Activated CD4-positive, alpha-beta T cell treated with anti-CD3 and anti-CD28 coated beads, Interleukin-2, amount 50 U/mL, for 24 hours (primary cell): Measurements from ENCODE around the gene EMX1.

Source experiments
- DNase-seq, 2 donors: peaks; one replicate each; pipeline ENCODE4 v3.0.0-alpha.2; 2020; ENCODE audit warnings: low read depth in 1 of 2, low spot score in 1 of 2

EMX1 gene

DNA sequence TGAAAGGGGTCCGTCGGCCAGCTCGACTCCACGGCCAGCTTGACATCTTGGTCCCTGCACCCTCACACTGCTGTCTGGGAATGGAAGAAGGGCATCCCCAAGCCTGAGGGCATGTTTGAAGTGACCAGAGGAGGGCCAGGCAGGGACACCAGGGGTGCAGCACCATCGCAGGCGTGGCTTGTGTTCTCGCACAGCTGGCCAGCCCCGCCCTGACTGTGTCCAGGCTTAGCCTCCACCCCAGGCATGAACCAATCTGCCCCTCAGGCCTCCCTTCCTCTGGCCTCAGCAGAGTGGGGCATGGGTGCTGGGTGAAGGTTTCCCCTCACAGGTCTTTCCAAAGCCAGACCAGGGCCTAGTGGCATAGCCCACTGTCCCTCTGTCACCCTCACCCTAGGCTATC lies 25.0 kb downstream of the EMX1 start:
- no peak for DNase-seq

- no peak for DNase-seq
These were observed 25.6 kb downstream of the EMX1 start for GRCh38 chr2:72942881-72943418.

DNA sequence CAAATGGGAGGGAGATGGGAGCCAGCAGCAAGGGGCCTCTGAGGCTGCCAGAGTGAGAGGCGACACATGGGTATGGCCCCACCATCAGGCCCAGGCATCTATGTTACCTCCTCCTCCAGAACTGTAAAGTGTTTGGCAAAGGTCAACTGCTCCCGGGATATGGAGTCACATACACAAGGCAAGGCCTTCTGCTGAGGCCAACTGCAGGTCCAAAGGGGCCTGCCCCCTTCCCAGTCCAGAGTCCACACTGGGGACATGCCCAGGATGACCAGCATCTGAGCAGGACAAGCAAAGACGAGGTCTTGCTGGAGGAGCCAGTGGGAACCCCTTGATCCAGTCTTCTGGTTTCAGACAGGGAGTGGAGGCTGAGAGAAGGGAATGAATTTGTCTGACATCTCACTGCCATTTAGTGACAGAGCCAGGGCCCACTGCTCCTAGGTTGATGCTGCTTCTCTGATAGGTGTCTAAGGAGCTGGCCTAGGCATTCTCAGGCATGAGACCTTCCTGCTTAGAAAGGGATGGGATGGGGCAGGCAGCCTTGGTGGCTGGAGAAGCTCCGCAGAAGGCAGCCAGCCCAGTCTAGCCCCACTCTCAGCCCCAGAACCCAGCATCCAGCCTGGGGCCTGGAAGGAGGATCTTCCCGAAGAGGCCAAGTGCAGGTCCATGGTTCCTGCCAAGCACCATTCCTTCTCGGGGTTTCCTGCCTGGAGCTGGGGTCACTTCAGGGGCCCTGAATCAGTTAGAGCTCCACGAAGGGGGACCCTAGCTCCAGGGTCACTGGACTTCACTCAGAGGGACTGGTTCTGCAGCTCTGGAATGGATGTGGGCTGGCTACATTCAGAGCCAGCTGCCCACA lies 26.4 kb downstream of the EMX1 start:
- no peak for DNase-seq

GRCh38 chr2:72944804-72945449 lies 27.6 kb downstream of the EMX1 start:
- no peak for DNase-seq

GRCh38 chr2:72945450-72946019 lies 28.2 kb downstream of the EMX1 start:
- no peak for DNase-seq

DNA sequence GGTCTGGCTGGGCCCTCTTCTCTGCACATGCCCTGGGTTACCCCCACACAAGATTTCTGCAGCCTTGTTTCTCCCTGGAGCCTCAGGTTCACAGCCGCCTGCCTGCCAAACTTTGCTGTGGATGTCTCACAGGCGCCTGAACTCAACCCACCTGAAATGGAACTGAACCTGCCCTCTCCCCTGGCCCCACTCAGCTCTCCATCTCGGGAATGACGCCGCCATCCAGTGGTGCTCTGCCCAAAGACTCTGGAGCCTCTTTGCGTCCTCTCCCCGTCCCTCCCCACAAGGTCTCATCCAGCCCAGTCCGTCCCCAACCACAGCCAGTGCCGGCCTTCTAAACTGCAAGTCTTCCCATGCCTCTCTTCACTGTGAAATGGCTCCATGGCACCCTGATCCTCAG lies 29.1 kb downstream of the EMX1 start:
- no peak for DNase-seq

DNA sequence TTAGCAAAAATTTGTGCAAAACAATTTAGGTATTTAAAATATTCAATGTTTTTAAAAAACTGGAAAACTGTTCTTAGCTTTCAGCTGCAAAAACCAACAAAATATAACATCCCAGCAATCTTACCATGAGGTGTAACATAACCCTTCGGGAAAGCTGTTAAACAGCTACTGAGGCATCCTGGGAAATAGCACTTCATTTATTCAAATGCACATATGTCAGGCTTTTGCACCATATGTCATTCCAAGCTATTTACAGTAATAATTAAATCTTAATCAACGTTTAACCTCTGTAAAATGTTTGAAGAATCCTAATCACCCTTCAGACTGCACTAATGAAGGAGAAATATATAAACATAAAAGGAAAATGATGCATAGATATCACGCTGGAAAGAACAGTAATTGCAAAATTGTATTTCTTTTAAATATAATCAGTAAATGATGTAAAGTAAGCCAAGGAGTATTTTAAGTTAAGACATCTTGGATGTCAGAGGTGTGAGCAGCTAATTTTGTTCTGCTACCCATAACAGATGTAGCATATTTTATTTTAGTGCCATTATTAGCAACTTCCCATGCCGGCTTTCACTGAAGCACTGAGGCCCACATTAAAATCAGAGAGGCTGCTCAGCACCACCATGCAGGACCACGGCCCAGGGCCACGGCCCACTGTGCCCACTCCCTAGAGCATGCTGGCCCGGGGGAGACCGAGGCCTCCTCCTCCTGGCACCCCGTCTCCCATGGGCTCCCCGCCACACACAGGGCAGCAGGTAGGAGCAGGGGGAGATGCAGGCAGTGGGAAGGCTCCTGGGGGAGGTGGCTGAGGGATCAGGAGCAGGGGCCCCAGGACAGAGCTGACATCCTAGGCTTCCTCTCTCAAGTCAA lies 30.9 kb downstream of the EMX1 start:
- no peak for DNase-seq

DNA sequence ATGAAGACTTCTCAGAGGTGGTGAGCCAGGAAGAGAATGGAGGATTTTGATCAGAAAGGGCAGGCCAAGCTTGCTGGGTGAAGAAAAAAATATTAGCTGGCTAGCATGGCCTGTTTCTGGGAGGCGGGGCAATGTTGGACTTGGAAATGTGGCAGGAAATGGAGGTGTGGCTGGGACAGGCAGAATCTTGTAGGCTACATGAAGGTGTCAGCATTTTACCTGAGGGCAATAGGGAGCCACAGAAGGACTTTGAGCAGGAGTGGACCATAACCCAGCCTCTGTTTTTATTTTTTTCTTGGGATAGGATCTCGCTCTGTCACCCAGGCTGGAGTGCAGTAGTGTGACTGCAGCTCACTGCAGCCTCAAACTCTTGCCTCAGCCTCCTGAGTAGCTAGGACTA lies 31.7 kb downstream of the EMX1 start:
- no peak for DNase-seq

DNA sequence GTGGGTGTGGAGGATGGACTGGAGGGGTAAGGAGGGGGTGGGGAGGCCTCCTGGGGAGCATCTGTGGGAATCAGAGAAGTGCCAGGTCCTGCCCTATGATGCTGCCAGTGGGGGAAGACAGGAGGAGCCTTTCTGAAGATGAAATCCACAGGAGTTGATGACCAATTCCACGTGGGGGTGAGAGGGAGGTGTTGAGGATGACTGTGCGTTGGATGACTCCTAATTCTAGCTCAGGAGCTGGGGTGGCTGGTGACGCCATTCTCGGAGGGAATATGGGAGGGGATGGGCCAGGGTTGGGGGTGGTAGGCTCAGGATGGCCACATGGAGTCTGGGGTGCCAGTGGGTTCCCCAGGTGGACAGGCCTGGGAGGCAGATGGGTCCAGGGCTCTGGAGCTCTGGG lies 32.3 kb downstream of the EMX1 start:
- no peak for DNase-seq

DNA sequence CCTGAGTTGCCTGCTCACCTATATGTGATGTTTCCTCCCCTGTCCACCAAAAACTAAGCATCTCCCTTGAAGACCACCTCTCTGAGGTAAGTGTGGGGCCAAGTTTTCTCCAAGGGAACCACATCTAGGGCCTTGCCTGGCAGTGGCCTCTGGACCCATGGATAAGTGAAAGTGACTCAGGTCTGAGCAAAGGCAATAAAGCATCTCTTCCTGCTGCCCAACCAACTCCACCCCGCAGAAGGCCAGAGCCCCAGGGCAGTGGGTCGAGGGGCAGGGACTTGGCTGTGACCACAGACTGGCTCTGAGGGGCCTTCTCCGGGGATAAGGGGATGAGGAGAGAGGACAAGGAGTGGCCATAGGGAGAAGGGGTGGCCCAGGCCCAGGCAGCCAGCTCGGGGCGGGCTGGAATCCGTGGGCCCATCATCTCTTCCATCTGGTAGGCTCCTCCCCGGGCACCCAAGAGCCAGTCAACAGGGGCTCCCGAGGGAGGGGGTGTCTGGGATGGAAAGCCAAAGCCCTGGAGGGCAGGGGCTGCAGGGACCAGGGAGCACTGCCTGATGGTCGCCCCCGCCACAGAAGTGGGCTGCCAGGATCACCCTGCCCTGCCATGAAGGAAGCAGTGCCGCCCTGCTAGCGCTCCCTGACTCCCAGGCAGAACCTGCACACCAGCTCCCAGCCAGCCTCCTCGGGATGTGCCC lies 33.4 kb downstream of the EMX1 start:
- DNase-seq: no peak

DNA sequence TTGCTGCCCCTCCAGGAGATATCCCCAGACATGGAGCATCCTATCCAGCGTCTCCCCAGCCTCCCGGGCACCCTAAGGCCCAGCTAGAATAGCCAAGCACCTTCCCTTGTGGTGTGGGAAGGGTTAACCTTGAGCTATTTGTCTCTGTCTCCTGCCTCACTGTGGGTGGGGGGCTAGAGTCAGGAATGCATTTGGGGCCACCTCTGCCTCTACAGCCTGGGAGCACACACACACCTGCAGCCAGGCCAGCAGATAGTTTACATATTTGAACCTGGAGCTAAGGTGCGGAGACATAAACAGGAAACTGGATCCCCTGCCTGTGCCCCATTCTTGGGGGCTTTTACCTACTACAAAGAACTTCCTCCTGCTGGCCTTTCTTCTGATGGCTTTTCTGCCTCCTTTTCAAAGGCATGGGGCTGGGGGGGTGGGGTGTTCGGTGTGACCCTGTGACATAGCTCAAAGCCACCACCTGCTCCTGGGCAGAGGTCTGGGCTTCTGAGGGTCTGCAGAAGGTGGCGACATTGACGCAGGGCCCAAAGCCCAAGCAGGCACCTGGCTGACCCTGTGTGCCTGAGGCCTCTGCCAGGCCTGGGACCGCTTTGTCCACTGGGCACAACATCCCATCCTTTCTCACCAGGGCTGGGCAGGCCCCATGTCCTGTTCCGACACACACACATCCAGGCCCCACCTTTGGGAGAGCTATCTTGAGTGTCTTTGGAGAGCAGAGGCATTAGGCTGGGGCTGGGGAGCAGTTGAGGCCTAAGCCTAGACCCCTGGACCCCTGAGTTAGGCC lies 34.2 kb downstream of the EMX1 start:
- no peak for DNase-seq

DNA sequence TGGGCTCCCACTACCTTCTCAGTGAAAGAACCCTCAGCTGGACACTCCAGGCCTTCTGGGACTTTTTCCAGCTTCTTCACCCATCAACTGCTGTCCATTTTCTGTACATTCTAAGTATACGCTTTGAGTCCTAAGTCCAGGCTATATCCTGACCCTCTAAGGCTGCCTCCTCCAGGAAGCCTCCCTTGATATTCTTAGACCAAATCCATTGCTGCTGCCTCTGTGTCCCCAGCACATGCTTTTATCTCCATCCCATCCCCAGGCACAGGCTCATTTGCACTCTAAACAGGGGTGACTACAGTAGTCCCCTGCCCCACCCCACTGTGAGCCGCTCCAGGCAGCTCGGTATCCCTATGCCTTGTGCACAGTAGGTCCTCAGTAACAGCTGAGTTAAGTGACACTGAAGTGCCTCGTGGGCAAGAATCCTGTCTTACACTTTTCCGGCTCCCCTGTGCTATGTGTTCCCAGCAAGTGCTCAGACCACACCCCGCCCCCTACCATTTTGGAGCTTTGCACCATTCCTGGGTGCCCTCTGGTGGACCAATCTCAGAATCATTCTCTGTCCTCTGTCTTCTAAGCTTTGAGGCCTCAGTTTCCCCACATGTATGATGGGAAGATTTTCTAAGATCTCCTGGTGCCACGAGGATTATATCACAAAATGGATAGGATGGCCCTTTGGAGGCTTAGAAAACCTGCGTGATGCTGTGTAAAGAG lies 34.9 kb downstream of the EMX1 start:
- no peak for DNase-seq

- DNase-seq: no peak
These were observed 35.6 kb downstream of the EMX1 start for GRCh38 chr2:72952961-72953360.

- DNase-seq: no peak
These were observed 36.2 kb downstream of the EMX1 start for GRCh38 chr2:72953528-72953927.

DNA sequence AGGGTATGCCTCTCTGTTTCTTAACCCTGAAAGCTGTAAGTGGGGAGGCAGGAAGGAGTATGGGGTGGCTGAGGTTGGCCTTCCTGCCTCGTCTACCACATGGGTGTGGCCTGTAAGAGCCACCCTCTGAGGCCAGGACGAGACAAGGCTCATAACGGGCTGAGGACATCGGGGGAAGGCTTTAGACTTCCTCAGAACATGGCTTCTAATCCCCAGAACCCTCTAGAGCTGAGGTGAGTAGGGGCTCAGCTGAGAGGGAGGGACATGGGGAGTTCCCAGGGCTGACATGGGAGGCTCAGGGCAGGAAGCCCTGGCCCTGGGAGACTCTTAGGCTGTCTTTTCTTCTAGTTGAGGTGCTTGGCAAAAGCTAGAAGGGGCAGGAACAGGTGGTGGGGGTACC lies 36.7 kb downstream of the EMX1 start:
- no peak for DNase-seq

- no peak for DNase-seq
These were observed 37.3 kb downstream of the EMX1 start for GRCh38 chr2:72954376-72955227.

- no peak for DNase-seq
These were observed 38.1 kb downstream of the EMX1 start for GRCh38 chr2:72955228-72956049.
